Esophagus mucosa (tissue), 1 donor: ENCODE results near the gene MRPL18. TPM values are rescaled to one million over a fixed set of nuclear protein-coding genes. Genes with fewer than 3 reads are reported as not detected.
"Not testable (repeated sequence)": the region's sequence is repeated elsewhere in the genome, so short reads cannot be mapped to it uniquely, and the experiment has no call there.

ENCODE experiments used
- ATAC-seq: fragments of 200-7000 bp; cut with Tn5 transposase; one replicate; pipeline ENCODE4 v1.9.1; 2020
- total RNA-seq: library from RNA; stranded (reverse); gene quantifications from one replicate; pipeline ENCODE4 v1.2.4, GENCODE V29; 2023
- donor health status: DM: yes; HTN: yes; CAD: no.

Gene MRPL18
- total RNA-seq, 1 donor from 2014 or later = 53.9 TPM

GRCh38 chr6:159817951-159818739 lies 27.9 kb downstream of the MRPL18 start:
- ATAC-seq = no peak

- no peak for ATAC-seq
Measured at GRCh38 chr6:159819098-159819497, 28.8 kb downstream of the MRPL18 start.

- ATAC-seq = no peak
Measured at GRCh38 chr6:159819932-159820640, 29.8 kb downstream of the MRPL18 start.

- ATAC-seq = no peak
Measured at GRCh38 chr6:159821122-159821521, 30.9 kb downstream of the MRPL18 start.

- no peak for ATAC-seq
Measured at GRCh38 chr6:159821726-159822125, 31.5 kb downstream of the MRPL18 start.

- no peak for ATAC-seq
Measured at GRCh38 chr6:159823953-159824352, 33.7 kb downstream of the MRPL18 start.

GRCh38 chr6:159824690-159825089 lies 34.4 kb downstream of the MRPL18 start:
- not testable (repeated sequence) for ATAC-seq

- ATAC-seq = no peak
Measured at GRCh38 chr6:159826004-159826403, 35.7 kb downstream of the MRPL18 start.

- ATAC-seq = no peak
Measured at GRCh38 chr6:159826968-159827647, 36.8 kb downstream of the MRPL18 start.

- ATAC-seq = no peak
Measured at GRCh38 chr6:159828074-159828473, 37.8 kb downstream of the MRPL18 start.

GRCh38 chr6:159829526-159829925 lies 39.3 kb downstream of the MRPL18 start:
- no peak for ATAC-seq

- ATAC-seq = no peak
Measured at GRCh38 chr6:159830501-159831372, 40.5 kb downstream of the MRPL18 start.

GRCh38 chr6:159831373-159831679 lies 41.1 kb downstream of the MRPL18 start:
- no peak for ATAC-seq

GRCh38 chr6:159832946-159833345 lies 42.7 kb downstream of the MRPL18 start:
- peak; percentile 86 for ATAC-seq

- ATAC-seq = no peak
Measured at GRCh38 chr6:159833556-159833955, 43.3 kb downstream of the MRPL18 start.

GRCh38 chr6:159833997-159834603 lies 43.8 kb downstream of the MRPL18 start:
- ATAC-seq = no peak

GRCh38 chr6:159836718-159837490 lies 46.6 kb downstream of the MRPL18 start:
- no peak for ATAC-seq

GRCh38 chr6:159837511-159837910 lies 47.2 kb downstream of the MRPL18 start:
- ATAC-seq = no peak

- ATAC-seq = no peak
Measured at GRCh38 chr6:159838020-159838744, 47.9 kb downstream of the MRPL18 start.

- no peak for ATAC-seq
Measured at GRCh38 chr6:159842035-159842434, 51.8 kb downstream of the MRPL18 start.
